SKM-1 treated with dmso at 0.1 percent for 144 hours (cell line): ENCODE measurements around the gene OR2AP1.
"Not testable (repeated sequence)": the region's sequence is repeated elsewhere in the genome, so short reads cannot be mapped to it uniquely, and the experiment has no call there.

Source experiments
- DNase-seq: peaks from one replicate; lab custom pipeline; 2025; ENCODE audit not compliant: unreplicated experiment; lab: John Stamatoyannopoulos, UW

OR2AP1 gene

DNA sequence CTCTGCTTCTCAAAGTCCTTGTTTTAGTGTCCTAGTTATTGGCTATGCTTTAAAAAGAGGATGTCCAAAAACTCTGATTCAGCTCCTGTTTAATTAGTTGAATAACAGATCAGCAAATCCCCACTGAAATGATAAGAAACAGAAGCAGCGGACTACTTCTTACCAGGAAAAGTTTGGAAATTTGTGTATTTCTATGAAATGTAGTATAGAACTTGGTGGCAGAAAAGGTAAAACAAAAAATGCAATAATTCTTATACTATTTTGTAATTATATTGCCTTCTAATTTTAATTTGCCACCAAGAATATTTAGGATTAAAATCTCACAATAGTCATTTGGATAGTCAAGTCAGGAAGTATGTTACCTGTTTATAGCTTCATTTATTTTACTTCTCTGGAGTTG, at the start of gene OR2AP1:
TSS of gene OR2AP1 (plus strand) at position 301 of the 400 bp plus-strand sequence. CDS start 1,947 bp downstream, outside the sequence.
- no peak for DNase-seq

DNA sequence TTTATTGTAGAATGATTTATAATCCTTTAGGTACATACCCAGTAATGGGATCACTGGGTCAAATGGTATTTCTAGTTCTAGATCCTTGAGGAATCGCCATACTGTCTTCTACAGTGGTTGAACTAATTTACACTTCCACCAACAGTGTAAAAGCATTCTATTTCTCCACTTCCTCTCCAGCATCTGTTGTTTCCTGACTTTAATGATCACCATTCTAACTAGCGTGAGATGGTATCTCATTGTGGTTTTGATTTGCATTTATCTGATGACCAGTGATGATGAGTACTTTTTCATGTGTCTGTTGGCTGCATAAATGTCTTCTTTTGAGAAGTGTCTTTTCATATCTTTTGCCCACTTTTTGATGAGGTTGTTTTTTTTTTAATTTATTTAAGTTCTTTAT, 24.0 kb upstream of the OR2AP1 start:
- not testable (repeated sequence) for DNase-seq

DNA sequence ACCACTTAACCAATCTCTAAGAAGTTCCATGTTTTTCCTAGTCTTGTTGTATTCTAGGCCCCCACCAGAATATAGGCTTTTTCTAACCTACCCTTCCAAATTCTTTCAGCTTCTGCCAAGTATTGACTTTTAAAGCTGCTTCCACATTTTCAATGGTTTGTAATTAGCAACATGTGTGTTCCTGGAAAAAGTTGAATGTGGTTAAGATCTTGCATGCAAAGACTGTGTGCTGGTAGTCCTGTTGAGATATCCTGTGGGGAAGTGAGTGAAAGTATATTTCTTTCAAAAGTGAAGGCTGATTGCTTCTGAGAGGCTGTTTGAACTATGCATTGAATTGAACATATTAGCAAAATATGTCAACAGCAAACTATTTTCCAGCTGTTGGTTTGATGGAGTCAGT, 23.5 kb upstream of the OR2AP1 start:
- no peak for DNase-seq

DNA sequence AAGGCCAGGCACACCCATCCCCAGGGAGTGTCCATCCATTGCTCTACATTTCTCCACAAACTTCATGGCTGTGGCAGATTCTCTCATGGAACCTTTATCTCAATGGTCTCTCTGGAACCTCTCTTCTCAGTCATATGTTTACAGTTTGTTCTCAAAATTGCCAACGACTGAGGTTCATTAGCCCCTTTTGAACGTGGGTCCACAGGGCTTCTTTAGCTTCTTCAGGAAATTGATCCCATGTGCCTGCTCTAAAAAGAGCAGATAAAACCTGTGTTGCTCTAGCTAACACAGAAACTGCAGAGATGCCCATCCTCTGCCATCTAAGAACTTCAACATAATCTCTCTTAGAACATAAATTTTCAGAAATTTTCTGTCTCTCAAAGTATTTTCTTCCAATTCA, 23.0 kb upstream of the OR2AP1 start, which contains the start of gene OR6C4:
TSS of gene OR6C4 (plus strand) at position 301 of the 400 bp plus-strand sequence. CDS start 1,625 bp downstream, outside the sequence.
- DNase-seq, result no peak

DNA sequence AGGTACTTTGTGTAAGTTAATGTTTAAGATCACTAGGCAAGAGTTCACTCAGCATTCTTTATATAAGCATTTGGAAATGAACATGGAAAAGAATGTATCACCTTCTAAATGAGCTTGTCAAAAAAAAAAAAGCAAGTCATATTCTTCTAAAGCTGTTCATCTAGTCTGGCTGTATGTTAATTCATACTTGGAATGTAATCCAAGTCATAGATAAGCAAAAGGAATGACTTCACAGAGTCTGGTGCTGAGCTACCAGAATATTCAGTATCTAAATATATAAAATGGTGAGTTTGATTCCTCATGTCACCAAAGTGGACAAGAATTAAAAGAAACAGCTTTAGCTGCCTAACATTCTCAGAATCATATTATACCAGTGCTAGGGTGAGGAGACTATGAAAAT, 18.0 kb upstream of the OR2AP1 start:
- no peak for DNase-seq

DNA sequence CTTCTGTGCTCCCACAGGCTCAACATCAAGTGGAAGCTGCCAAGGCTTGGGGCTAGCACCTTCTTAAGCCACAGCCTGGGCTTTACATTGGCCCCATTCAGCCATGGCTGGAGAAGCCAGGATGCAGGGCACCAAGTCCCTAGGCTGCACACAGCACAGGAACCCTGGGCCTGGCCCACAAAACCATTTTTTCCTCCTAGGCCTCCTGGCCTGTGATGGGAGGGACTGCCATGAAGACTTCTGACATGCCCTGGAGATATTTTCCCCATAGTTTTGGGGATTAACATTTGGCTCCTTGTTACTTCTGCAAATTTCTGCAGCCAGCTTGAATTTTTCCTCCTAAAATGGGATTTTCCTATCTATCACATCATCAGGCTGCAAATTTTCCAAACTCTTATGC, 2.2 kb upstream of the OR2AP1 start:
- not testable (repeated sequence) for DNase-seq

DNA sequence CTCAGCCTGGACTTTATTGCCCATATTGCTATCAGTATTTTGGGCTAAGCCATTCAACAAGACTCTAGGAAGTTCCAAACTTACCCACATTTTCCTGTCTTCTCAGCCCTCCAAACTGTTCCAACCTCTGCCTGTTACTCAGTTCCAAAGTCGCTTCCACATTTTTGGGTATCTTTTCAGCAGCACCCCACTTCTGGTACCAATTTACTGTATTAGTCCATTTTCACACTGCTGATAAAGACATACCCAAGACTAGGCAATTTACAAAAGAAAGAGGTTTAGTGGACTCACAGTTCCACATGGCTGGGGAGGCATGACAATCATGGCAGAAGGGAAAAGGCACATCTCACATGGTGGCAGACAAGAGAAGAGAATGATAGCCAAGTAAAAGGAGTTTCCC, 1.6 kb upstream of the OR2AP1 start:
- not testable (repeated sequence) for DNase-seq

DNA sequence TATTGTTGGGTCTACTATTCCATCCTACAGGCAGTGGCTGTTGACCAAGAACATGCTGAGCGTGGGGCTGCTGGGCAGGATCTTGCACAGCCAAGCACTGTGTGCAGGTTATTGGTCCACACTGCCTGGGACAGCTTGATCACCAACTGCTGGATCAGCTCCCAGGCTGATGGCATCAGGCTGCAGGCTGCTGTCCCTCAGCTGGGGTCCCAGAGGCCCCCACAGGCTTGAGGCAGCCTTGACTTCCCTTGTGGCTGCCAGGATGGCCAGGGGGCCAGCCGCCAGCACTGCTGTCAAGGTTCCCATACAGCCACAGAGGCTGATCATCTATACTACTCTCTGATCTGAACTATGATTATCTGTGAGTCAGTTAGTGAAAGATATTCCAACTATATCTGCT, 9.8 kb downstream of the OR2AP1 start:
- DNase-seq, result no peak

DNA sequence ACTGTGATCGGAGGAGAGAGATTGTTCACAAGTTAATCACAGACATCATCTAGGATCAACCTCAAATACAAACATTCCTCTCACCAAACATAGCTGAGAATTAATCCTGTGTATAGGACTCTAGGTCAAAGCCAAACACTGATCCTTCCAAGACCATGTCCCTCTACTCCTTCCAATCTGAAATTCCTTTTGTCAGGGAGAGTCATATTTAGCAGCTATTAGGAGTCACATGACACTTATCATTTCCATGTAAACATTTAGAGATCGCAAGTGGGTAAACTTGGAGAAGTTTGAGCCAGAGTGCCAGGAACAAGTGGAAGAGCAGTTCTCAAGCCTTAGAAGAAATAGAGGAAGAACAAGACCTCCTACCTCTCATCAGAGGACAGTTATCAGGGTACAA, 13.5 kb downstream of the OR2AP1 start:
- DNase-seq, result no peak

DNA sequence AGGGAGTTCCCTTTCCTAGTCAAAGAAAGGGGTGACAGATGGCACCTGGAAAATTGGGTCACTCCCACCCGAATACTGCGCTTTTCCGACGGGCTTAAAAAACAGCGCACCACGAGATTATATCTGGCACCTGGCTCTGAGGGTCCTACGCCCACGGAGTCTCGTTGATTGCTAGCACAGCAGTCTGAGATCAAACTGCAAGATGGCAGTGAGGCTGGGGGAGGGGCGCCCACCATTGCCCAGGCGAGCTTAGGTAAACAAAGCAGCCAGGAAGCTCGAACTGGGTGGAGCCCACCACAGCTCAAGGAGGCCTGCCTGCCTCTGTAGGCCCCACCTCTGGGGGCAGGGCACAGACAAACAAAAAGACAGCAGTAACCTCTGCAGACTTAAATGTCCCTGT, 17.9 kb downstream of the OR2AP1 start:
- not testable (repeated sequence) for DNase-seq

DNA sequence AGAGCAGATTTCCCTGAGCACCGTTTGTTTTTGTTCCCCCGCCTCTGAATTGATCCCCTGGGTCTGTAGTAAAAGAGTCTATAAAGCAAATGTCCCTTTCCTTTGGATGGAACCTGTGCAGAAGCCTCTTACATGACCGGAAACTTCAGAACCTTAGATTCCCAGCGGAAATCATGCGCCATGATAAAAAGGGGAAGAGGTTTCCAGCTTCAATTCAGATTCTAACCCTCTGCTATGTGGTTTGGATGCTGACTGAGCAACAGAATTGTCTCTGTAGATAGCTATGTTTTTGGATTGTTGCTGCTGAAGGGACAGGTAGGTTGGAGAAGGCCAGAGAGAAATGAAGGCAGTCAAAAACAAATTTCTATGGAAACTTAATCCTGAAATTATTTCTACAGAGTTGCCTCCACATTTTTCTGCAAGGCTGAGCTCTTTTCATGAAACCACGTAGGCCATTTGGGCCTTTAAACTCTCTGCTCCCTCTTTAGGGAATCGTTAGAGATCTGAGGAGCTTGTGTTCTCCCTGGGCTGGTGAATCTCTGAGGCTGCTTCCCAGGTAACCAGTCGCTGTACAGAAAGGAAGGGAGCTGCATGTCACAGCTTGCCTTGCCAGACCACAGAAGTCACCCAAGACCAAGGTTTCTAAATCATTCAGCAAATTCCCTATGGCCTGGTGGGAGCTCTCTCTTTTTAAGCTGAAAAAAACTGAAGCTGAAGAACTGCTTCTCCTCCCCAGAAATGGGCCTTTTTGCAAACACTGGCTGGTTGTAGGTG, 35.7 kb downstream of the OR2AP1 start:
- no peak for DNase-seq

DNA sequence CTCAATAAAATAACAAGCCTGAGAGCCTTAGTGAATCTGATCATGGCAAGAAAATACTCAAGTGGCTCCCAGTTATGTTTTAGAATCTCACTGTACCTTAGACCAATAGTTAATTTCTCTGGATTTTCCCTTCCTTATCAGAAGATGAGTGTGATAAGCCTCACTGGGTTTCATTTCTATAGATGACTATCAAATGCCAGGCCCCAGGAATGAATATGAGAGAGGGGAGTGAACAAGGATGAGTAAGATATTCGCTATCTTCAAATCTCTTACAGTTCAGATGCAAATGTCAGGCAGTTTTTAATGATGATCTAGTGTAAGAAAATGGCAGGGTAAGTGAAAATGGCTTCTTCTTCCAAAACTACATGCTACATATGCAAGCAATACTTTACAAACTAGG, 38.3 kb downstream of the OR2AP1 start:
- DNase-seq, result no peak

DNA sequence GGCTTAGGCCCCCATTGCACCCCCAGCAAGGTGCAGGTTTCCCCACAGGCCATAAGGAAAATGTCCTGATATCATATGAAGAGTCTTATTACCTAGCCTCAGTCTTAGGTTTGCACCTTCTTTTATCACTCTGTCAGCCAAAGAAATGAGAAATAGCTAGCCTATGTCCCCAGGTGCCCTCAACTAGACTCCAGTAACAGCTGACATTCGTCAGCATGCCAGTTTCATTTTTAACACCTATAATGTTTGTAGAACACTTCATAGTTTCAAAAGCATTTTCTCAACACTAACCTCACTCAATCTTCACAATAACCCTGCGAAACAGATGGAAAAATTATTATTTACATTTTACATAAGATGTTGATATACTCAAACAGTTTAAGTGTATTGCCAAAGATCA, 40.4 kb downstream of the OR2AP1 start:
- no peak for DNase-seq

DNA sequence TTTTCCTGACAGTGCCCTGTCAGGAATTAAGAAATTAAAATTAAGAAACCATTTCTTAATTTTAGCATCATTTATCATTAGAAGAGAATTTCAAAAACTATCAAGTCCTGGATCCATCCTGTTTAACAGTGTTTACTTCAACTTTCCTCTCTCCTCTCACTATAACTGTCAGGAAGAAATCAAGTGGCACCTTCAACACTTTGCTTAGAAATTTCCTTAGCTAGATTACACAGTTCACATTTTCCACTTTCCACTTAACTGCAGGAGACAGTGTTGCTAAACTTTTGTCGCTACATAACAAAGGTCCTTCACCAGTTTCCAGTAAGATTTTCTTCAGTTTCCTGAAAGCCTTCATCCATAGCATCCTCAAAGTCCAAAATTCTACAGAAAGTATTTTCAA, 42.5 kb downstream of the OR2AP1 start:
- DNase-seq, result no peak

GRCh38 chr12:55619354-55620138, 47.3 kb downstream of the OR2AP1 start:
- peak; percentile 68 for DNase-seq

GRCh38 chr12:55624056-55624455, 51.8 kb downstream of the OR2AP1 start:
- DNase-seq, result no peak
